C1 segment of cervical spinal cord (tissue), 14 donors: ENCODE measurements around the gene RAB25.
"Not testable (repeated sequence)": the region's sequence is repeated elsewhere in the genome, so short reads cannot be mapped to it uniquely, and the experiment has no call there.

Source experiments
- DNase-seq, 14 donors: peaks; one replicate each; lab custom pipeline; 2025; lab: John Stamatoyannopoulos, UW

RAB25 gene

GRCh38 chr1:156060937-156061636, at the start of gene RAB25:
Gene RAB25 (plus strand): TSS chr1:156061160. CDS start chr1:156061401, 241 bp downstream.
- DNase-seq: no peak

DNA sequence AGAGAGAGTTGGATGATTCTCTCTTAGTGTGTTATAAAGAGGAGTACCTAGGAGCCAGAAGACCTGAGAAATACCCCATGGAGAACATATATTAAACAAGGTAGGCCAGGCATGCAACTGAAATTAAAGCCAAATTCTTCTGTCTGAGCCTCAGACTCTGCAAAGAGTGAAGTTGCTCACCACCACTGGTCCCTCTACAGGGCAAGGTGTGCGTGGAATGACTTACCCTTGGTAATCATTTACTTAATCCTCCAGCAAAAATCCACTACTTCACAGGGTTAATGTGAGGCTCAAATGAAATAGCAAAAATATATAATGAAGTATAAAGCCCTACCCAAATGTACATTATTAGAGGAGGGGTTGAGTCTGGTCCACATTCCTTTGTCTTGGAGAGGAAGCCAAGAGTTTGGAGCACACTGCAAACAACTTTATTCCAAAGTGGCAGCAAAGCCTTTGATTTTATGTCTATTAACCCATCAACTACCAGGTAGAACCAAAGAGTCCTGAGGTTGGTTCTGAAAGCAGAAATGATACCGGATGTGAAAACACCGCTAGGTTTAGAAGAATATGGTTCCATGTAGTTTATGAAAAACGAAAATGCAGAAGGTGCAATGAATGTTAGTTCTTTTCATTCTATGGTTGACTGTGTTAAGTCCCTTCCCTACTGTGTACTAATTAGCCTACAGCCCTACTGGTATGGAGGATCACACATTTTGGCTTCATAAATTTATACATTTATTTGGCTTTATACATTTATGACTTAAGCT, 48.7 kb upstream of the RAB25 start:
- no peak for DNase-seq

DNA sequence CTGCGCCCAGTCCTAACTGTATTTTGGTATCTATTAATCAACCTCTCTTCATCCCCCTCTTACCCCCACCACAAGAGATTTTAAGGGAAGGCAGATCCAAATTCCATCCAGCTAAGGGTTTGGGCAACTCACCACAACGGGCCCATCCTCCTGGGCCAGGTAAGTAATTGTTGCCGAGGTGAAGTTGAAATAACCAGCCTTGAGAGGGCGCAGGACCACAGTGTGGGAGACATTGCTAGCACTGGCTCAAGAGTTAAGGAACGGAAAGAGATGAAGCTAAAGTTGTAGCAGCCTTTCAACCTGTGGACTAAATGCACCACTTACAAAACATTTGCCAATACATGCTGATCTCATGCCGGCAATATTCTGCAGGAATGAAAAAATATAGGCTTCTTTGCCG, 46.1 kb upstream of the RAB25 start:
- DNase-seq: no peak

- DNase-seq: no peak
These were observed 41.0 kb upstream of the RAB25 start for GRCh38 chr1:156019946-156020292.

GRCh38 chr1:156020293-156021092, 40.5 kb upstream of the RAB25 start, which contains the start of gene SSR2:
Gene SSR2 (minus strand): TSS chr1:156020951. CDS start chr1:156020167, 784 bp downstream.
- DNase-seq: peak; percentile 14 to 93 (median 84)

GRCh38 chr1:156021093-156021428, 39.9 kb upstream of the RAB25 start:
- DNase-seq: no peak

DNA sequence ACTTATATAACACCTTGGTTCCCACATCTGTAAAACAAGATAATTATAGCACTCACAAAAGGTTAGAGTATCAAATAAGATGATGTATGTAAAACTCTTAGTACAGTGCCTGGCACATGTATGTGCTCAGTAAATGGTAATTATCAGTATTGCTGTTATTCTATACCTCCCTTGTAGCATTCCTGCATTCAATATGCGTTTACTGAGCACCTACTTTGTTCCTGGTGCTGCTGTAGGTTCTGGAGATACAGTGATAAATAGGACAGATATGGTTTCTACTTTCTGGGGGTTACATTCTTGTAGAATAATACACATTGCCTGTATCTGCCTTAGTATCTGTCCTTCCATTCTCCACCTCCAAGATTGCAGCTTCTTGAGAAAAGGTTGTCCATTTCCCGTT, 39.0 kb upstream of the RAB25 start:
- no peak for DNase-seq

DNA sequence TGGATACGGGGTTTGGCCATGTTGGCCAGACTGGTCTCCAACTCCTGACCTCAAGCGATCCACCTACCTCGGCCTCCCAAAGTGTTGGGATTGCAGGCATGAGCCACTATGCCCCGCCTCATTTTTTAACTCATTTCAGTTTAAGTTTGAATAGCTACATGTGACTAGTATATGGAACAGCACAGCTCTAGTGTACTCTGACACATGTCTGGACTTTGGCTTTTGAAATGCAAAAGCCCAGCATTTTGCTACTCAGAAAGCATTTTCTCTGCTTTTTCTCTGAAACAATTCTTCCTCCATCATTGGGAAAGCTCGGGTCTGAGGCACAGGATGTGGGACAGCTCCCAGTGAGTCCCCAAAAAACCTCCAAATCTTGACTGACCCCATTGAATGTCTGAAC, 36.2 kb upstream of the RAB25 start:
- DNase-seq: no peak

DNA sequence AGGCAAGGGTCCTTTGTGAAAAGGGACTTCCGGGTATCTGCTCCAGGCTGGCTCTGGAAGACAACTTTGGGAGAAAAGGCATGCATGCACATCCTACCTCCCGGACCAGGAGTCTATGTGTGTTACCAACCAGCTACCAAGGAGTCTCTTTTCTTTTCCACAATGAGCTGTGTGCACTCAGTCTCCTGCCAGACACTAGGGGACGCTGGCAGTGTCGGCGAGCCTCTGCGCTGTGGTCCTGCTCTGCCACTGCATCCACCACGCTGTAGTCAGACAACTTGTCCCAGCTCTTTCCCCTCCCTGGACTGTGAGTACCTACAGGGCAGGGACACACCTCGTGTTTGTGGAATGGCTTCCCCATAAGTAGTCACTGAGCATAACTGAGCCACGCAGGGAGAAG, 35.1 kb upstream of the RAB25 start:
- no peak for DNase-seq

DNA sequence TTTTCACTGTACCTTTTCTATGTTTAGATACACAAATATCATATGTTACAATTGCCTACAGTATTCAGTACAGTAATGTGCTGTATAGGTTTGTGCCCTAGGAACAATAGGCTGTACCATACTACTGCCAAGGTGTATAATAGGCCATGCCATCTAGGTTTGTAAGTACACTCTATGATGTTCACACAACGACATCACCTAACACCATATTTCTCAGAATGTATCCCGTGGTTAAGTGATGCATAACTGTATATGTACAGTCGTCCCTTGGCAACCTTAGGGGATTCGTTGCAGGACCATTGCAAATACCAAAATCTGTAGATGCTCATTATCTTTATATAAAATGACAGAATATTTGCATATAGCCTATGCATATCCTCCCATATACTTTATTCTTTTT, 34.4 kb upstream of the RAB25 start:
- DNase-seq: no peak

GRCh38 chr1:156033011-156033410, 27.9 kb upstream of the RAB25 start:
- no peak for DNase-seq

- DNase-seq: not testable (repeated sequence)
These were observed 26.0 kb upstream of the RAB25 start for GRCh38 chr1:156034991-156035390.

DNA sequence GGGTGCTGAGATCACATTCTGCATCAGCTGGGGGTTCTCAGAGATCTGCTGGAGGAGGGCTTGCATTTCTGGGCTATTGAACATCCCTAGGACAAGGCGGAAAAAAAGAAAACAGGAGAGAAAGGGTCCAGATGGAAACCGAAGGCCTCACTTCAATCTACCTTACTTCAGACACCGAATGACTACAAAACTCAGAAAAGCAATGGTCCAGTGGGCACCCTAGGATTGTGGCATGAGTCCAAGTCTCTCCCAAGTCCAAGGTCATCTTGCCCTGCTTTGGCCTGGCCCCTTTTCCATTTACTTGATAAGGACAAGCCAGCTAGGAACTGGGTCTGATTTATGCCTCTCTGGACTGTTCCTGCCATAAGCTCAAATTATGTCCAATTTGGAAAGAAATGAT, 18.1 kb upstream of the RAB25 start:
- DNase-seq: no peak

DNA sequence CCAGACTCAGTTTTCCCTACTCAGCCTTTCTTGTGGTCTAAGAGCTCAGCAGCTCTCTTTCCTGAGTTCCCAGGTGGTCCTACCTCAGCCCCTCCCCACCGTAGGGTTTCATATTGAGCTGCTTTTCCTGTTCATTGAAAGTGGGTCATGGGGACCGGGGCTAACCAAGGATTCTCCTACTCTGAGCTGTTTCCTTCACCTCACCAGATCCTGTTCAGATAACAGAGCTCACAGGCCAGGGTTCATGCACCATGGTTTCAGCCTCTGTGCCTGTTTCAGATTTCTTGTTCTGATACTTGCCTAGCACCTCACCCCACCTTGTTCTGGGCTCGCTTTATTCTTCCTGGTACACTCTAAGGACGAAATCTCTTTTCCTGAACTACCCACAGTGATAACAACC, 15.9 kb upstream of the RAB25 start:
- no peak for DNase-seq

GRCh38 chr1:156048663-156049258, 12.2 kb upstream of the RAB25 start:
- DNase-seq: no peak

- peak in 1 of 14 donors; percentile 56 for DNase-seq
These were observed 10.6 kb upstream of the RAB25 start for GRCh38 chr1:156050376-156050775.

DNA sequence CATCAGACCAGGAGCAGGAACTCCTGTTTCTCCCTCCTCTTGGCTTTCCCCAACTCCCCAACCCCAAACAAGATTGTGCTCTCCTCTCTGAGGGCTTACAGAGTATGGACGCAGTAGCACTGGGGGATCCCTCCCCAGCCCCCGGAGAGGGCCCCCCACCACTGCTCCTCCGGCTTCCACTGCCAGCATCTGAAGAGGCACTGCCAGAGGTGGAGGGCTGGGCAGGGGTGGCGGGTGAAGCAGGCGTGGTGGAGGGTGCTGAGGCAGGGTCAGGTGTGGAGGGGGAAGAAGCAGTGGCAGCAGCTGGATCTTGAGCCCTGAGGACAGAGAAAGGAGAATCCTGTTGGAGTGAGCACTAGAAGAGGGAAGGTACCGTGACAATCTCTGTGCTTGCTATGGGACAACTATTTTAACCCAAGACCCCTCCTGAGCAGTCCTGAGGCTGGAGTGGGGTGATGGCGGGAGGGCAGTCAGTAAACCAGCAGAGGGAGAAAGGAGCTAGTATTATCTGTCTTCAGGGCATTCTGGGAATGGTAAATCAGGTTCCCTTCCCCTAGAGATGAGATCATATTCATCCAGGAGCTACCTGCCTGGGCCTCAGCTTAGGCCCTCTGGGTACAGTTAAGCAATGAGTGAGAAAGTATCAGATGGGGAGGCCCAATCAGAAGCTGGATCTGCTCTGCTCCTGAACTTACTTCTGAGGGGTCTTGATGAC, 9.8 kb upstream of the RAB25 start:
- no peak for DNase-seq

DNA sequence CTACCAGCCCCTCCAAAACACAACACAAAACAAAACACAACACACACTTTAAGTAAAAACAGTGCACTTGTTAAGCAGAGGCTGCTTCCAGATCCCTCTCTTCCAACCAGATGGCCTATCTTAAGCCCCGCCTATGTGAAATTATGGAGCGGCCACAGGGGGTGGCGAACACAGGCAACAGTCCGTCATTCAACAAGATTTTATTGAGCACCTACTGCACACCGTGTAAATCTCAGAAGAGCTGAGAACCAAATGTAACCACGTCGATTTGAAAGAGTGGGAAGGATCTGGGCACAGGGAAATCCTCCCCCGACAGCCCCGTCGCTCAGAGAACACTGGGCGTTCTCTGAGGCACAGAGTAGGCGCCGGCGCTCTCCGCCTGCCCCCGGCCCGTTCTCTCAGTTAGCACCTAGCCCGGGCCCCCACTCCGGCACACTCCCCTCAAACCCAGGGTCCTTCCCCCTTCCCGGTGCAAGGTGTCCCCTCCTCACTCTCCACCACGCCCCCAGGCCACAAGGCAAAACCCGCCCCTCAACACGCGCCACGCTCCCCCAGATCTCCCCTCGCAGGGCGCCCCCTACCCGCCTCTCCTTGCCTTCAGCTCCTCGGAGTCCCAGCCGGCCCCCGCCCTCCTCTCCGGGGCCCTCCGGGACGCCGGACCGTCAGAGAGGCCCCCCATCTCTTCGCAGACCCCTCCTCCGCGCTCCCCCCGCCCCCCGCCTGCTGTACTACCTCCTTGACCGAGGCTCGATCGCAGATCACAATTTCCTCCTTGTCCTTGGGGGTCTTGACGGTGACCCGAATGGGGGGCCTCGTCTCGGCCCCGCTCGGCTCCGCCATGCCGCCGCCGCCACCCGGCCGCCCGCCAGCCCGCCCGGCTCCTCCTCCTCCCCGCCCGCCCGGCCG, 7.8 kb upstream of the RAB25 start:
- DNase-seq: peak in 9 of 14 donors; percentile 35 to 73 (median 53)

- peak in 13 of 14 donors; percentile 50 to 89 (median 82) for DNase-seq
These were observed 7.0 kb upstream of the RAB25 start, which contains the start of gene UBQLN4 for GRCh38 chr1:156053768-156054499. Gene UBQLN4 (minus strand): TSS chr1:156053798. CDS start chr1:156053701, 97 bp downstream.
